B cell (primary cell): ENCODE data around the gene MED17. TPM values are rescaled to one million over a fixed set of nuclear protein-coding genes. Genes with fewer than 3 reads are reported as not detected.

Experiments
- ATAC-seq: fragments of 200-7000 bp; cut with Tn5 transposase; one replicate; pipeline ENCODE4 v1.10.0; 2021; ENCODE audit warnings: low read depth, mild to moderate bottlenecking, moderate number of reproducible peaks, moderate library complexity
- CTCF ChIA-PET: fragments of 350-600 bp; sonication (Branson Sonifier 250); formaldehyde crosslinking; loops from one replicate; lab custom pipeline; 2021; ENCODE audit warnings: antibody characterized with exemption, inconsistent platforms; lab: Charles Lee
- POLR2A ChIA-PET: fragments of 350-600 bp; sonication (Branson Sonifier 250); formaldehyde crosslinking; loops from one replicate; lab custom pipeline; 2021; ENCODE audit warnings: antibody characterized with exemption; lab: Charles Lee
- DNase-seq: peaks from one replicate; pipeline ENCODE4 v3.0.0; 2013
- H2AFZ ChIP-seq: 2 replicates; pipeline ENCODE4 v1.6.1; 2012; ENCODE audit warnings: mild to moderate bottlenecking, low read depth, low read length; ENCODE audit not compliant: insufficient read depth, poor library complexity, severe bottlenecking
- H3K27ac ChIP-seq, 2 donors: 1 replicate in 1 of 2; 2 replicates in 1 of 2; pipeline ENCODE4 v1.5.1; 2012 to 2013; ENCODE audit warnings: low read length in 2 of 2, mild to moderate bottlenecking in 2 of 2, moderate library complexity in 1 of 2
- H3K27me3 ChIP-seq, 4 experiments: fragments of 200-600 bp in 1 of 4; sonication (generic) in 1 of 4; replicated peaks in 1 of 4; 1 replicate in 2 of 4; 2 replicates in 2 of 4; pipeline versions ENCODE4 v1.6.1 to v1.7.0; 2013 to 2016; ENCODE audit warnings: low read length in 3 of 4, mild to moderate bottlenecking in 2 of 4, mixed read lengths in 1 of 4, moderate library complexity in 1 of 4; ENCODE audit not compliant: insufficient read depth in 4 of 4, control insufficient read depth in 3 of 4; ENCODE audit errors: control extremely low read depth in 1 of 4
- H3K36me3 ChIP-seq, 2 experiments: replicated peaks in 1 of 2; 1 replicate in 1 of 2; 2 replicates in 1 of 2; pipeline versions ENCODE4 v1.6.1 to v1.7.1; 2013; ENCODE audit warnings: low read length in 1 of 2; ENCODE audit not compliant: insufficient read depth in 2 of 2, control insufficient read depth in 1 of 2; ENCODE audit errors: control extremely low read depth in 1 of 2, extremely low read depth in 1 of 2
- H3K4me1 ChIP-seq, 2 donors: fragments of 200-600 bp in 1 of 2; sonication (generic) in 1 of 2; 1 replicate in 1 of 2; 2 replicates in 1 of 2; pipeline versions ENCODE4 v1.5.1 to v1.6.1; 2013 to 2017; ENCODE audit warnings: low read length in 2 of 2; ENCODE audit not compliant: control insufficient read depth in 2 of 2, insufficient read depth in 2 of 2
- H3K4me2 ChIP-seq: replicated peaks from 2 replicates; pipeline ENCODE3; 2012; ENCODE audit warnings: mild to moderate bottlenecking, low read depth, low read length; ENCODE audit not compliant: poor library complexity, severe bottlenecking
- H3K4me3 ChIP-seq, 5 experiments: fragments of 200-600 bp in 1 of 5; sonication (generic) in 1 of 5; 1 replicate in 3 of 5; 2 replicates in 2 of 5; pipeline versions ENCODE4 v1.5.1 to v1.7.0; 2011 to 2016; ENCODE audit warnings: low read length in 4 of 5, mild to moderate bottlenecking in 4 of 5, low read depth in 2 of 5, control low read depth in 1 of 5, moderate library complexity in 1 of 5; ENCODE audit not compliant: insufficient read depth in 1 of 5; ENCODE audit errors: control extremely low read depth in 1 of 5, extremely low read depth in 1 of 5
- H3K79me2 ChIP-seq: fragments of 200-600 bp; sonication (generic); one replicate; pipeline ENCODE4 v1.6.0; 2016; ENCODE audit warnings: low read length; ENCODE audit not compliant: control insufficient read depth, insufficient read depth
- H3K9ac ChIP-seq: fragments of 200-600 bp; sonication (generic); 2 replicates; pipeline ENCODE4 v1.6.1; 2017; ENCODE audit warnings: mild to moderate bottlenecking, low read length, moderate library complexity
- H3K9me3 ChIP-seq, 3 donors: one replicate each; pipeline versions ENCODE4 v1.6.1 to v1.7.1; 2013; ENCODE audit warnings: low read length in 2 of 3; ENCODE audit not compliant: control insufficient read depth in 2 of 3, insufficient read depth in 1 of 3; ENCODE audit errors: control extremely low read depth in 1 of 3
- H4K20me1 ChIP-seq: 2 replicates; pipeline ENCODE4 v1.6.0; 2012; ENCODE audit warnings: mild to moderate bottlenecking, low read length; ENCODE audit not compliant: insufficient read depth, control insufficient read depth, poor library complexity, severe bottlenecking
- H3K27ac Mint-ChIP-seq: one replicate; pipeline ENCODE4 v1.8.0; 2021; ENCODE audit warnings: mixed read lengths
- H3K27me3 Mint-ChIP-seq: one replicate; pipeline ENCODE4 v1.8.0; 2021; ENCODE audit warnings: mixed read lengths
- H3K4me1 Mint-ChIP-seq: one replicate; pipeline ENCODE4 v1.8.0; 2021; ENCODE audit warnings: mixed read lengths
- H3K4me3 Mint-ChIP-seq: one replicate; pipeline ENCODE4 v1.8.0; 2021; ENCODE audit warnings: mixed read lengths
- H3K9me3 Mint-ChIP-seq: one replicate; pipeline ENCODE4 v1.8.0; 2022; ENCODE audit warnings: mixed read lengths; ENCODE audit not compliant: insufficient read depth
- EZH2 ChIP-seq: IDR thresholded peaks from 2 replicates; pipeline ENCODE4 v1.6.1; 2012; ENCODE audit warnings: borderline replicate concordance, low read depth, mild to moderate bottlenecking, moderate library complexity, low read length; ENCODE audit not compliant: insufficient read depth, poor library complexity, severe bottlenecking
- whole genome bisulfite sequencing: methylation state at CpG from one replicate; pipeline ENCODE4 v1.1.5; 2013; ENCODE audit warnings: missing lambda C conversion rate; ENCODE audit not compliant: insufficient coverage; 5-methylcytosine and 5-hydroxymethylcytosine counted together
- intact Hi-C: fragments of 100-400 bp; cut with micrococcal nuclease; formaldehyde crosslinking; loops from one replicate; pipeline ENCODE4 v1.10.0; 2022
- polyA plus RNA-seq: library from polyadenylated mRNA; depleted of rRNA; stranded (reverse); fragments of >200 nt; gene quantifications from 2 replicates; pipeline ENCODE4 v1.2.3, GENCODE V29; 2012
- total RNA-seq, 2 donors: library from RNA; stranded (reverse); fragments of 120-200 nt in 1 of 2; gene quantifications; 1 replicate in 1 of 2; 2 replicates in 1 of 2; pipeline versions ENCODE4 v1.2.3 to v1.2.4, GENCODE V29; 2013 to 2022
- TF ChIP-seq, protein P1 (sequence below): fragments of 200-600 bp; IDR thresholded peaks from one replicate; pipeline ENCODE4 v1.8.0; 2022; ENCODE audit warnings: antibody characterized with exemption, mild to moderate bottlenecking

The MED17 gene
- total and polyA plus RNA-seq, 2 donors (not counting 1 experiment from before 2014, with no cell fraction given), result 26.1 to 78.1 TPM

DNA sequence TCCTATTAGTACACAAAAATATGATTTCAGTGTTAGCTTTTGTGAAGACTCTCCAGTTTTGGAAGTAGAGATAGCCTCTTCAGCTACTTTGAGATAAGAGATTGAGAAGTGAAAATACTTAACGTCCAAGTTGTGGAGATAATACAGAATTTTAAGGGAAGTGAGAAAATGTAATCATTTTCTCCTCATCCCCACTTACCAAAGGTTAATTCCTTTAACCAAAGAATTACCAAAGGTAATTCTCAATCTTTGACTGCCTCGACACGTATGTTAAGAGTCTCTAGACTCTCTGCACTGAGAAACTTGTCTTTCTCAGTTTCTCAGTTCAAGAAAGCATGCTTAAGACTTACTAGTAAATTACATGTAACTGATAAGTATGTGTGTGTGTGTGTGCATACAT, 27.3 kb upstream of the MED17 start:
- ChIA-PET POLR2A (no interaction called here), CTCF (interaction anchor here (0.7 kb wide), 1 partner anchor 104 kb away, joined by 3 read pairs; no protein-coding TSS in a partner anchor)
- Histone ChIP-seq H3K9ac (no peak overlapping the region), H3K79me2 (no peaks in the 10 kb centered on the region), H4K20me1 (no peaks in the 10 kb centered on the region), H3K4me3 (no peak overlapping the region), H3K36me3 (peaks cover 12 to 45% of the 10 kb centered on the region in 2 experiments), H2AFZ (no peak overlapping the region), H3K27ac (no peak overlapping the region), H3K4me2 (no peak overlapping the region), H3K27me3 (no peaks in the 10 kb centered on the region), H3K4me1 (no peaks in the 10 kb centered on the region), H3K9me3 (peaks cover 0 to 10% (median 0%) of the 10 kb centered on the region in 3 donors)
- intact Hi-C loops, result no loop called here
- no peak for ATAC-seq
- no peak overlapping the region for H3K4me3 Mint-ChIP-seq
- no peak overlapping the region for H3K27ac Mint-ChIP-seq
- H3K9me3 Mint-ChIP-seq, result peaks cover 2% of the 10 kb centered on the region
- no peak for DNase-seq
- no peaks in the 10 kb centered on the region for H3K4me1 Mint-ChIP-seq
- no peaks in the 10 kb centered on the region for H3K27me3 Mint-ChIP-seq
- no peak for TF ChIP-seq EZH2
- TF ChIP-seq, protein P1, sequence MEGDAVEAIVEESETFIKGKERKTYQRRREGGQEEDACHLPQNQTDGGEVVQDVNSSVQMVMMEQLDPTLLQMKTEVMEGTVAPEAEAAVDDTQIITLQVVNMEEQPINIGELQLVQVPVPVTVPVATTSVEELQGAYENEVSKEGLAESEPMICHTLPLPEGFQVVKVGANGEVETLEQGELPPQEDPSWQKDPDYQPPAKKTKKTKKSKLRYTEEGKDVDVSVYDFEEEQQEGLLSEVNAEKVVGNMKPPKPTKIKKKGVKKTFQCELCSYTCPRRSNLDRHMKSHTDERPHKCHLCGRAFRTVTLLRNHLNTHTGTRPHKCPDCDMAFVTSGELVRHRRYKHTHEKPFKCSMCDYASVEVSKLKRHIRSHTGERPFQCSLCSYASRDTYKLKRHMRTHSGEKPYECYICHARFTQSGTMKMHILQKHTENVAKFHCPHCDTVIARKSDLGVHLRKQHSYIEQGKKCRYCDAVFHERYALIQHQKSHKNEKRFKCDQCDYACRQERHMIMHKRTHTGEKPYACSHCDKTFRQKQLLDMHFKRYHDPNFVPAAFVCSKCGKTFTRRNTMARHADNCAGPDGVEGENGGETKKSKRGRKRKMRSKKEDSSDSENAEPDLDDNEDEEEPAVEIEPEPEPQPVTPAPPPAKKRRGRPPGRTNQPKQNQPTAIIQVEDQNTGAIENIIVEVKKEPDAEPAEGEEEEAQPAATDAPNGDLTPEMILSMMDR, result no peak
- no CpG with 5 or more reads among the region's 3 CpGs for WGBS

GRCh38 chr11:93757301-93757700, 26.8 kb upstream of the MED17 start:
- Histone ChIP-seq H3K4me3 (no peak overlapping the region), H3K9me3 (peaks cover 0 to 10% (median 0%) of the 10 kb centered on the region in 3 donors), H3K27me3 (no peaks in the 10 kb centered on the region), H2AFZ (no peak overlapping the region), H3K9ac (no peak overlapping the region), H3K27ac (no peak overlapping the region), H3K36me3 (peaks cover 9 to 42% of the 10 kb centered on the region in 2 experiments), H3K4me2 (no peak overlapping the region), H3K79me2 (no peaks in the 10 kb centered on the region), H3K4me1 (no peaks in the 10 kb centered on the region), H4K20me1 (no peaks in the 10 kb centered on the region)
- ATAC-seq (no peak), DNase-seq (no peak)
- Mint-ChIP-seq H3K27ac (no peak overlapping the region), H3K9me3 (peaks cover 2% of the 10 kb centered on the region), H3K4me3 (no peak overlapping the region), H3K27me3 (no peaks in the 10 kb centered on the region), H3K4me1 (no peaks in the 10 kb centered on the region)
- ChIA-PET CTCF (no interaction called here), POLR2A (no interaction called here)
- intact Hi-C loops, result no loop called here
- WGBS, result 100% methylated on average over 3 of the region's 3 CpGs
- TF ChIP-seq EZH2, result no peak
